PC-3 (cell line): ENCODE data around the gene RABGAP1L. TPM values are rescaled to one million over a fixed set of nuclear protein-coding genes. Genes with fewer than 3 reads are reported as not detected.
"Not testable (repeated sequence)": the region's sequence is repeated elsewhere in the genome, so short reads cannot be mapped to it uniquely, and the experiment has no call there.

Source experiments
- ATAC-seq: fragments of 200-7000 bp; cut with Tn5 transposase; 2 replicates; pipeline ENCODE4 v1.9.1; 2020; ENCODE audit warnings: mild to moderate bottlenecking, moderate library complexity
- BruUV-seq: library from RNA; stranded (reverse); fragments of 400-500 nt; replicated peaks from 2 replicates; lab custom pipeline; 2021; lab: Mats Ljungman, UMichigan
- CTCF ChIA-PET: fragments of 300-600 bp; sonication (Branson Sonifier 250); formaldehyde crosslinking; loops from one replicate; lab custom pipeline; 2022; ENCODE audit warnings: antibody characterized with exemption; lab: Charles Lee
- POLR2A ChIA-PET: fragments of 300-600 bp; sonication (Branson Sonifier 250); formaldehyde crosslinking; loops from one replicate; lab custom pipeline; 2022; ENCODE audit warnings: antibody characterized with exemption; ENCODE audit not compliant: unreplicated experiment; lab: Charles Lee
- DNase-seq: peaks from one replicate; pipeline ENCODE4 v3.0.0-alpha.2; 2015
- H2AFZ ChIP-seq: fragments of 300-600 bp; sonication (generic); 2 replicates; pipeline ENCODE4 v1.6.0; 2016; ENCODE audit warnings: antibody characterized with exemption, low read length
- H3F3A ChIP-seq: fragments of 300-600 bp; sonication (generic); one replicate; pipeline ENCODE4 v1.6.0; 2017; ENCODE audit warnings: antibody characterized with exemption, low read length, control low read depth, mild to moderate bottlenecking; ENCODE audit not compliant: unreplicated experiment
- H3K27ac ChIP-seq: fragments of 300-600 bp; sonication (generic); 2 replicates; pipeline ENCODE4 v1.5.1; 2016; ENCODE audit warnings: mild to moderate bottlenecking, low read length
- H3K27me3 ChIP-seq: fragments of 300-600 bp; sonication (generic); 2 replicates; pipeline ENCODE4 v1.6.1; 2016; ENCODE audit warnings: low read length, mixed read lengths
- H3K36me3 ChIP-seq: fragments of 300-600 bp; sonication (generic); 2 replicates; pipeline ENCODE4 v1.6.1; 2016; ENCODE audit warnings: low read depth, mixed run types, low read length, mixed read lengths
- H3K4me1 ChIP-seq: fragments of 300-600 bp; sonication (generic); 2 replicates; pipeline ENCODE4 v1.5.1; 2016; ENCODE audit warnings: low read length; ENCODE audit not compliant: insufficient read depth
- H3K4me2 ChIP-seq: fragments of 300-600 bp; sonication (generic); 2 replicates; pipeline ENCODE4 v1.6.0; 2016; ENCODE audit warnings: low read length
- H3K4me3 ChIP-seq: fragments of 300-600 bp; sonication (generic); 2 replicates; pipeline ENCODE4 v1.5.1; 2016; ENCODE audit warnings: mild to moderate bottlenecking, low read length, mixed read lengths
- H3K79me2 ChIP-seq: fragments of 300-600 bp; sonication (generic); 2 replicates; pipeline ENCODE4 v1.6.1; 2017; ENCODE audit warnings: low read length, mixed read lengths
- H3K9ac ChIP-seq: fragments of 300-600 bp; sonication (generic); 2 replicates; pipeline ENCODE4 v1.6.0; 2016; ENCODE audit warnings: mild to moderate bottlenecking, low read length
- H3K9me2 ChIP-seq: fragments of 300-600 bp; sonication (generic); replicated peaks from 2 replicates; pipeline ENCODE4 v1.6.1; 2016; ENCODE audit warnings: mixed run types, low read length, mixed read lengths
- H3K9me3 ChIP-seq: fragments of 300-600 bp; sonication (generic); 2 replicates; pipeline ENCODE4 v1.6.1; 2016; ENCODE audit warnings: low read length, mixed read lengths
- H4K20me1 ChIP-seq: fragments of 300-600 bp; sonication (generic); 2 replicates; pipeline ENCODE4 v1.6.1; 2016; ENCODE audit warnings: low read length, mixed read lengths
- EZH2 ChIP-seq: fragments of 300-600 bp; sonication (generic); IDR thresholded peaks from one replicate; pipeline ENCODE4 v1.6.1; 2017; ENCODE audit warnings: antibody characterized with exemption, mild to moderate bottlenecking, low read length; ENCODE audit not compliant: unreplicated experiment
- EZH2phosphoT487 ChIP-seq: fragments of 300-600 bp; sonication (generic); IDR thresholded peaks from 2 replicates; pipeline ENCODE4 v1.6.1; 2018; ENCODE audit warnings: mild to moderate bottlenecking, antibody characterized with exemption, low read length, borderline replicate concordance
- intact Hi-C: fragments of 100-400 bp; cut with micrococcal nuclease; formaldehyde crosslinking; loops from 2 replicates; pipeline ENCODE4 v1.9.0; 2023
- total RNA-seq: library from RNA; depleted of rRNA; stranded (reverse); fragments of >200 nt; gene quantifications from 2 replicates; pipeline ENCODE4 v1.2.3, GENCODE V29; 2014
- TF ChIP-seq, protein P1 (sequence below): fragments of 300-600 bp; sonication (generic); conservative IDR thresholded peaks from 2 replicates; pipeline ENCODE4 v1.5.1; 2017; ENCODE audit warnings: antibody characterized with exemption, low read depth, mild to moderate bottlenecking, low read length

Gene RABGAP1L
- total RNA-seq, 1 experiment from 2014 or later, result 24.4 TPM

DNA sequence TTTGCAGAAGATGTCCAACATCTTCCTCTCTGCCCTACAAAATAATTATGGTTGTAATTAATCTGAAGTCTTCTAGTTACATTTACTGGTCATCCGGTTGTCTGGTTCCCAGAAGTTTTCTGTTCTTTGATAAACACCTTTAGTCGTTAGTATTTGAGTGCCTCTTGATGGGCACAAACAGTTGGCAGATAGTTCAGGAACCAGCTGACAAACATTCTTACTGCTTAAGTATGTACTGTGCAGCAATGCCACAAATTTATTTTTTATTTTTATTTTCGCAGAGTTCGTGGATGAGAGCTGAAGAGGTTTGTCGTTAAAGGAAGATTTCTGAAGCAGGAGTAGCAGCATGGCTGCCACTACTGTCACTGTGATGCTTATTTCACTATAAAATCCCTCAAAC is 84.7 kb downstream of the RABGAP1L start:
- CTCF ChIA-PET, result interaction anchor here (0.6 kb wide), 1 partner anchor 503 kb away, joined by 3 read pairs; no protein-coding TSS in a partner anchor
- BruUV-seq, result no TSS peak

DNA sequence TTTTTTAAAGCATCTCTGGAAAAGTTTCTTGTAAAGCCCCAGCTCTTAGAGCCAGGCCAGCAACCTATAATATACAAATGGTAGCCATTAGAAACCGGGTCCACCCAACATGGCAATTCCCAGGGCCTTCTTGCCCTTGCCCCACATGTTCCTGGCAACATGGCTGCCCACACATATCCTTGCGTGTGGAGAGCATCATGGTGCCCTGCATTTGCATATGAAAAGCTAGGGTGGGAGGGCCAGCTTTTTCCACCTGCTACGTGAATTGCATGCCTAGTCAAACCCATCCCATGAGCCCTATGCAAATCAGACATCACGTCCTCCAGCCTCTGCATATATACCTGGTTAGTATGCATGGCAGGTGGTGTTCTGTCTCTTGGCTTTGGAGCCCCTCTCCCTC is 88.2 kb downstream of the RABGAP1L start:
- ATAC-seq (no peak), DNase-seq (no peak)
- ChIA-PET POLR2A (no interaction called here), CTCF (no interaction called here)
- intact Hi-C loops, result no loop called here
- Histone ChIP-seq H3K27ac (no peak overlapping the region), H3K79me2 (no peaks in the 10 kb centered on the region), H3K9me2 (no peaks in the 10 kb centered on the region), H2AFZ (no peak overlapping the region), H3K4me3 (no peak overlapping the region), H4K20me1 (no peaks in the 10 kb centered on the region), H3K36me3 (no peaks in the 10 kb centered on the region), H3K9me3 (no peaks in the 10 kb centered on the region), H3F3A (no peaks in the 10 kb centered on the region), H3K4me2 (no peak overlapping the region), H3K9ac (no peak overlapping the region), H3K4me1 (no peaks in the 10 kb centered on the region), H3K27me3 (no peaks in the 10 kb centered on the region)
- TF ChIP-seq EZH2, result no peak
- BruUV-seq, result no TSS peak

More for the DNA sequence above, 84.7 kb downstream of the RABGAP1L start:
- Histone ChIP-seq H3K4me2 (no peak overlapping the region), H3K9ac (no peak overlapping the region), H2AFZ (no peak overlapping the region), H3K36me3 (no peaks in the 10 kb centered on the region), H3K4me3 (no peak overlapping the region), H4K20me1 (no peaks in the 10 kb centered on the region), H3F3A (no peaks in the 10 kb centered on the region), H3K9me3 (no peaks in the 10 kb centered on the region), H3K27ac (no peak overlapping the region), H3K4me1 (peaks cover 10% of the 10 kb centered on the region), H3K79me2 (peaks cover 13% of the 10 kb centered on the region), H3K27me3 (no peaks in the 10 kb centered on the region), H3K9me2 (no peaks in the 10 kb centered on the region)
- TF ChIP-seq, protein P1, sequence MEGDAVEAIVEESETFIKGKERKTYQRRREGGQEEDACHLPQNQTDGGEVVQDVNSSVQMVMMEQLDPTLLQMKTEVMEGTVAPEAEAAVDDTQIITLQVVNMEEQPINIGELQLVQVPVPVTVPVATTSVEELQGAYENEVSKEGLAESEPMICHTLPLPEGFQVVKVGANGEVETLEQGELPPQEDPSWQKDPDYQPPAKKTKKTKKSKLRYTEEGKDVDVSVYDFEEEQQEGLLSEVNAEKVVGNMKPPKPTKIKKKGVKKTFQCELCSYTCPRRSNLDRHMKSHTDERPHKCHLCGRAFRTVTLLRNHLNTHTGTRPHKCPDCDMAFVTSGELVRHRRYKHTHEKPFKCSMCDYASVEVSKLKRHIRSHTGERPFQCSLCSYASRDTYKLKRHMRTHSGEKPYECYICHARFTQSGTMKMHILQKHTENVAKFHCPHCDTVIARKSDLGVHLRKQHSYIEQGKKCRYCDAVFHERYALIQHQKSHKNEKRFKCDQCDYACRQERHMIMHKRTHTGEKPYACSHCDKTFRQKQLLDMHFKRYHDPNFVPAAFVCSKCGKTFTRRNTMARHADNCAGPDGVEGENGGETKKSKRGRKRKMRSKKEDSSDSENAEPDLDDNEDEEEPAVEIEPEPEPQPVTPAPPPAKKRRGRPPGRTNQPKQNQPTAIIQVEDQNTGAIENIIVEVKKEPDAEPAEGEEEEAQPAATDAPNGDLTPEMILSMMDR, result no peak
- no peak for TF ChIP-seq EZH2phosphoT487
- no peak for TF ChIP-seq EZH2
- DNase-seq (no peak), ATAC-seq (no peak)
- POLR2A ChIA-PET, result no interaction called here
- intact Hi-C loops, result no loop called here

DNA sequence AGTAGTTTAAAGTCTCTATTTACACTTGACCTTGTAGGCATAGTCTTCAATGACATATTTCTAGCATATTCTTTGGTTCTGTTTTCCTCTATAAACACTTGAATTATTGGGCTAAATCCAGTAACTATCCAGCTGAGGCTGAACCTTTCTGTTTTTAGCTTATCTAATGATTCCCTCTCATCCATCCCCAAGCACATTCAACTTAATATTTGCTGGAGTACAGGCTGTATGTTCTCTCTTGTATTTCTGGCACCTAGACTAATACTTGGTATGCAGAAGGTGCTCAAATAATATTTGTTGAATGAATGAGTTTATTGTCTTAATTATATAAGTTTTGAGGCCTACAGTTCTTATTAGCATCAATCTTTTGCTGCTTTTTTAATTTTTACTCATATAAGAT is 88.7 kb downstream of the RABGAP1L start:
- no peak overlapping the region for H3K9ac ChIP-seq
- TF ChIP-seq EZH2 (no peak), EZH2phosphoT487 (no peak)
- TF ChIP-seq, protein P1, result no peak
- no TSS peak for BruUV-seq
- H3K27ac ChIP-seq, result no peak overlapping the region
- ATAC-seq, result no peak
- H3F3A ChIP-seq, result no peaks in the 10 kb centered on the region
- no peaks in the 10 kb centered on the region for H3K36me3 ChIP-seq
- H3K4me2 ChIP-seq, result no peak overlapping the region
- H3K79me2 ChIP-seq, result no peaks in the 10 kb centered on the region
- no peak for DNase-seq
- no peak overlapping the region for H3K4me3 ChIP-seq
- H3K9me3 ChIP-seq, result no peaks in the 10 kb centered on the region
- intact Hi-C loops, result no loop called here
- H3K27me3 ChIP-seq, result no peaks in the 10 kb centered on the region
- no peak overlapping the region for H2AFZ ChIP-seq
- H4K20me1 ChIP-seq, result no peaks in the 10 kb centered on the region
- no peaks in the 10 kb centered on the region for H3K4me1 ChIP-seq
- CTCF ChIA-PET, result no interaction called here
- no peaks in the 10 kb centered on the region for H3K9me2 ChIP-seq
- POLR2A ChIA-PET, result no interaction called here

DNA sequence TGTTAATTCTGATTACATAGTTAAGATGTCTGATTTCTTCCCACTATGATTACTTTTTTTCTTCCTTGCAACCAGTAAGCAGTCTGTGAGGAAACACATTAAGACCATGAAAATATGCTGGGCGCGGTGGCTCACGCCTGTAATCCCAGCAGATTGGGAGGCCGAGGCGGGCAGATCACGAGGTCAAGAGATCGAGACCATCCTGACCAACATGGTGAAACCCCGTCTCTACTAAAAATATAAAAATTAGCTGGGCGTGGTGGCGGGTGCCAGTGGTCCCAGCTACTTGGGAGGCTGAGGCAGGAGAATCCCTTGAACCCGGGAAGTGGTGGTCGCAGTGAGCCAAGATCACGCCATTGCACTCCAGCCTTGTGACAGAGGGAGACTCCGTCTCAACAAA is 97.1 kb downstream of the RABGAP1L start:
- H3K4me3 ChIP-seq, H3K27me3 ChIP-seq, intact Hi-C loops, H4K20me1 ChIP-seq, BruUV-seq, H3K9me3 ChIP-seq, H3K4me1 ChIP-seq, H3K4me2 ChIP-seq, H3K27ac ChIP-seq, H3K9me2 ChIP-seq, CTCF ChIA-PET, POLR2A ChIA-PET, DNase-seq, H3K36me3 ChIP-seq, H2AFZ ChIP-seq, H3K79me2 ChIP-seq, H3F3A ChIP-seq, ATAC-seq, H3K9ac ChIP-seq: not testable (repeated sequence)
